Mesothelial cell of epicardium (in vitro differentiated cells): ENCODE results near the gene KIAA1614. TPM values are rescaled to one million over a fixed set of nuclear protein-coding genes. Genes with fewer than 3 reads are reported as not detected.
A peak's percentile ranks its signal among the peaks of the same experiment; 100 is the strongest.

Source experiments
- DNase-seq, 2 experiments: peaks; one replicate each; pipeline ENCODE4 v3.0.0; 2021; ENCODE audit warnings: low spot score in 2 of 2; ENCODE audit not compliant: unreplicated experiment in 2 of 2
- H3K27ac Mint-ChIP-seq: 2 replicates; pipeline ENCODE4 v1.8.0; 2021; ENCODE audit warnings: mixed read lengths
- H3K27me3 Mint-ChIP-seq: 2 replicates; pipeline ENCODE4 v1.8.0; 2021; ENCODE audit warnings: low read depth, mixed read lengths
- H3K36me3 Mint-ChIP-seq: 2 replicates; pipeline ENCODE4 v1.8.0; 2021; ENCODE audit warnings: mixed read lengths
- H3K4me1 Mint-ChIP-seq: 2 replicates; pipeline ENCODE4 v1.8.0; 2021; ENCODE audit warnings: mixed read lengths
- H3K4me3 Mint-ChIP-seq: 2 replicates; pipeline ENCODE4 v1.8.0; 2021; ENCODE audit warnings: mild to moderate bottlenecking, moderate library complexity, mixed read lengths
- H3K9me3 Mint-ChIP-seq: 2 replicates; pipeline ENCODE4 v1.8.0; 2021; ENCODE audit warnings: mixed read lengths
- CTCF ChIP-seq: fragments of 200-600 bp; sonication (generic); IDR thresholded peaks from one replicate; pipeline ENCODE4 v1.5.0; 2021; ENCODE audit warnings: antibody characterized with exemption; ENCODE audit not compliant: unreplicated experiment
- total RNA-seq: library from RNA; stranded (reverse); gene quantifications from 3 replicates; pipeline ENCODE4 v1.2.1, GENCODE V29; 2021

KIAA1614 gene
- total RNA-seq, 1 donor from 2014 or later: 7.3 TPM

- Mint-ChIP-seq H3K36me3 (no peaks in the 10 kb centered on the region), H3K9me3 (no peaks in the 10 kb centered on the region), H3K27ac (no peak overlapping the region), H3K4me3 (no peak overlapping the region), H3K27me3 (no peaks in the 10 kb centered on the region), H3K4me1 (peaks cover 19% of the 10 kb centered on the region)
- no peak for TF ChIP-seq CTCF
- DNase-seq: no peak
These were observed 3.2 kb upstream of the KIAA1614 start for GRCh38 chr1:180909462-180909976.

- peak overlapping the region; percentile 76 for H3K4me3 Mint-ChIP-seq
- H3K27me3 Mint-ChIP-seq: no peaks in the 10 kb centered on the region
- TF ChIP-seq CTCF: no peak
- no peak for DNase-seq
- H3K36me3 Mint-ChIP-seq: no peaks in the 10 kb centered on the region
- H3K9me3 Mint-ChIP-seq: no peaks in the 10 kb centered on the region
- peak overlapping the region; percentile 88 for H3K27ac Mint-ChIP-seq
- H3K4me1 Mint-ChIP-seq: peaks cover 19% of the 10 kb centered on the region
These were observed 981 bp upstream of the KIAA1614 start for GRCh38 chr1:180911640-180912191.

- Mint-ChIP-seq H3K36me3 (no peaks in the 10 kb centered on the region), H3K4me1 (peaks cover 19% of the 10 kb centered on the region), H3K27me3 (no peaks in the 10 kb centered on the region), H3K27ac (peak overlapping the region; percentile 88), H3K4me3 (peak overlapping the region; percentile 76), H3K9me3 (no peaks in the 10 kb centered on the region)
- peak in 1 of 2 experiments; percentile 63 for DNase-seq
- no peak for TF ChIP-seq CTCF
These were observed 391 bp upstream of the KIAA1614 start for GRCh38 chr1:180912211-180912800.

GRCh38 chr1:180915426-180915965 lies 2.8 kb downstream of the KIAA1614 start:
- no peak for TF ChIP-seq CTCF
- no peak overlapping the region for H3K4me3 Mint-ChIP-seq
- H3K4me1 Mint-ChIP-seq: peaks cover 19% of the 10 kb centered on the region
- no peaks in the 10 kb centered on the region for H3K9me3 Mint-ChIP-seq
- no peaks in the 10 kb centered on the region for H3K27me3 Mint-ChIP-seq
- peaks cover 3% of the 10 kb centered on the region for H3K36me3 Mint-ChIP-seq
- no peak for DNase-seq
- H3K27ac Mint-ChIP-seq: no peak overlapping the region

GRCh38 chr1:180916012-180916770 lies 3.5 kb downstream of the KIAA1614 start:
- H3K9me3 Mint-ChIP-seq: no peaks in the 10 kb centered on the region
- no peaks in the 10 kb centered on the region for H3K27me3 Mint-ChIP-seq
- no peak for TF ChIP-seq CTCF
- peaks cover 17% of the 10 kb centered on the region for H3K4me1 Mint-ChIP-seq
- no peak for DNase-seq
- peaks cover 3% of the 10 kb centered on the region for H3K36me3 Mint-ChIP-seq
- no peak overlapping the region for H3K4me3 Mint-ChIP-seq
- H3K27ac Mint-ChIP-seq: no peak overlapping the region
